Kidney (tissue), 14 donors: ENCODE measurements around the gene CCSER1. TPM values are rescaled to one million over a fixed set of nuclear protein-coding genes. Genes with fewer than 3 reads are reported as not detected.

Source experiments
- DNase-seq, 5 donors: peaks; one replicate each; pipeline ENCODE4 v3.0.0-alpha.2; 2013 to 2020
- FAIRE-seq: peaks from 2 replicates; lab custom pipeline; 2012; peaks lifted over from hg19 to GRCh38; lab: Jason Lieb, UNC
- H3K27ac ChIP-seq, 2 donors: one replicate each; pipeline ENCODE4 v1.7.0; 2013; ENCODE audit warnings: low read depth in 2 of 2, low read length in 2 of 2, inconsistent platforms in 1 of 2
- H3K27me3 ChIP-seq: one replicate; pipeline ENCODE4 v1.7.1; 2013; ENCODE audit warnings: low read length, inconsistent platforms; ENCODE audit not compliant: control insufficient read depth, insufficient read depth
- H3K36me3 ChIP-seq, 3 donors: one replicate each; pipeline versions ENCODE4 v1.7.0 to v1.7.1; 2013; ENCODE audit warnings: low read length in 3 of 3, control low read depth in 1 of 3, inconsistent platforms in 1 of 3; ENCODE audit not compliant: insufficient read depth in 3 of 3, control insufficient read depth in 2 of 3
- H3K4me1 ChIP-seq, 3 donors: one replicate each; pipeline versions ENCODE4 v1.7.0 to v1.7.1; 2013; ENCODE audit warnings: low read length in 3 of 3, inconsistent platforms in 1 of 3, low read depth in 1 of 3; ENCODE audit not compliant: control insufficient read depth in 2 of 3, insufficient read depth in 2 of 3
- H3K4me3 ChIP-seq, 3 donors: one replicate each; pipeline versions ENCODE4 v1.7.0 to v1.8.1; 2013; ENCODE audit warnings: low read length in 3 of 3, control low read depth in 1 of 3, inconsistent platforms in 1 of 3
- H3K9ac ChIP-seq, 3 donors: one replicate each; pipeline versions ENCODE4 v1.7.0 to v1.7.1; 2013; ENCODE audit warnings: low read length in 3 of 3, control low read depth in 1 of 3, inconsistent platforms in 1 of 3
- H3K9me3 ChIP-seq, 3 donors: one replicate each; pipeline versions ENCODE4 v1.7.0 to v1.7.1; 2013; ENCODE audit warnings: low read length in 3 of 3, control low read depth in 1 of 3, inconsistent platforms in 1 of 3; ENCODE audit not compliant: control insufficient read depth in 2 of 3, insufficient read depth in 1 of 3
- intact Hi-C: fragments of 100-400 bp; cut with DNase I; formaldehyde crosslinking; loops from one replicate; pipeline ENCODE4 v1.11.1; 2022
- polyA plus RNA-seq: library from polyadenylated mRNA; stranded (reverse); fragments of 350-450 nt; fragmentation: Illumina TruSeq; extraction: RNeasy Lipid Tissue Mini Kit (QIAGEN cat#74804); gene quantifications from one replicate; pipeline ENCODE4 v1.2.3, GENCODE V29; 2014; ENCODE audit warnings: low read depth, low replicate concordance; ENCODE audit not compliant: insufficient read depth
- total RNA-seq: library from RNA; stranded (reverse); fragmentation: NEBNext Ultra II Directional; extraction: Animal tissue kit (Norgen Biotek cat#: 25700); gene quantifications from one replicate; pipeline ENCODE4 v1.2.1, GENCODE V29; 2021
- TF ChIP-seq, protein P1 (sequence below): IDR thresholded peaks from 3 replicates; pipeline ENCODE4 v1.5.1; 2012; ENCODE audit warnings: mild to moderate bottlenecking, moderate library complexity, borderline replicate concordance; ENCODE audit not compliant: insufficient read depth; ENCODE audit errors: extremely low read depth
- donor health status: control.
- donor health status: control.
- donor health status: control.
- donor health status: control.
- donor health status: control.
- donor health status: DM: yes; HTN: yes; CAD: no.
- donor health status: Normal renal cell carcinoma (clear cell type).

The CCSER1 gene
- total and polyA plus RNA-seq, 2 donors from 2014 or later = 4.2 to 26.8 TPM

- no peak for FAIRE-seq
- H3K4me3 ChIP-seq = no peak overlapping the region
- no peak for DNase-seq
- H3K9ac ChIP-seq = no peak overlapping the region
- intact Hi-C loops = no loop called here
- no peaks in the 10 kb centered on the region for H3K9me3 ChIP-seq
- TF ChIP-seq, protein P1, sequence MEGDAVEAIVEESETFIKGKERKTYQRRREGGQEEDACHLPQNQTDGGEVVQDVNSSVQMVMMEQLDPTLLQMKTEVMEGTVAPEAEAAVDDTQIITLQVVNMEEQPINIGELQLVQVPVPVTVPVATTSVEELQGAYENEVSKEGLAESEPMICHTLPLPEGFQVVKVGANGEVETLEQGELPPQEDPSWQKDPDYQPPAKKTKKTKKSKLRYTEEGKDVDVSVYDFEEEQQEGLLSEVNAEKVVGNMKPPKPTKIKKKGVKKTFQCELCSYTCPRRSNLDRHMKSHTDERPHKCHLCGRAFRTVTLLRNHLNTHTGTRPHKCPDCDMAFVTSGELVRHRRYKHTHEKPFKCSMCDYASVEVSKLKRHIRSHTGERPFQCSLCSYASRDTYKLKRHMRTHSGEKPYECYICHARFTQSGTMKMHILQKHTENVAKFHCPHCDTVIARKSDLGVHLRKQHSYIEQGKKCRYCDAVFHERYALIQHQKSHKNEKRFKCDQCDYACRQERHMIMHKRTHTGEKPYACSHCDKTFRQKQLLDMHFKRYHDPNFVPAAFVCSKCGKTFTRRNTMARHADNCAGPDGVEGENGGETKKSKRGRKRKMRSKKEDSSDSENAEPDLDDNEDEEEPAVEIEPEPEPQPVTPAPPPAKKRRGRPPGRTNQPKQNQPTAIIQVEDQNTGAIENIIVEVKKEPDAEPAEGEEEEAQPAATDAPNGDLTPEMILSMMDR = no peak
- H3K36me3 ChIP-seq = no peaks in the 10 kb centered on the region
- no peaks in the 10 kb centered on the region for H3K4me1 ChIP-seq
- no peaks in the 10 kb centered on the region for H3K27me3 ChIP-seq
- H3K27ac ChIP-seq = no peak overlapping the region
These were observed 833.6 kb downstream of the CCSER1 start for GRCh38 chr4:90960840-90961239.

DNA sequence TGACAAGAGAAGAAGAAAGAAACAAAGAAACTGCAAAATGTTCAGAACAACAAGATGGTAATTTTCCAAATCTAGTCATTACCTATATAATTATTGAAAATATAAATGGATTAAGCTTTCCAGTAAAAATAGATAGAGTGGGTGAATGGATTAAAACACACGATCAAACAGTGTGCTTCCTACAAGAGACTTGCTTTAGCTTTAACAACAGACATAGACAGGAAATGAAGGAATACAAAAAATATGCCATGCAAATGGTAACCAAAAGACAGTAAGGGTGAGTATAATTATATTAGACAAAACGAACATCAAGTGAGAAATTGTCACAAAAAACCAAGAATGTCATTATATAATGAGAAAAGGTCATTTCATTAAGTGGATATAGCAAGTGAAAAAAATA, 842.8 kb downstream of the CCSER1 start:
- TF ChIP-seq, protein P1 = no peak
- no peak for DNase-seq
- no peak overlapping the region for H3K4me3 ChIP-seq
- H3K27me3 ChIP-seq = no peaks in the 10 kb centered on the region
- no peak overlapping the region for H3K27ac ChIP-seq
- no peaks in the 10 kb centered on the region for H3K4me1 ChIP-seq
- FAIRE-seq = no peak
- no peaks in the 10 kb centered on the region for H3K36me3 ChIP-seq
- peaks cover 0 to 3% (median 0%) of the 10 kb centered on the region in 3 donors for H3K9me3 ChIP-seq
- no peak overlapping the region for H3K9ac ChIP-seq
- intact Hi-C loops = no loop called here

DNA sequence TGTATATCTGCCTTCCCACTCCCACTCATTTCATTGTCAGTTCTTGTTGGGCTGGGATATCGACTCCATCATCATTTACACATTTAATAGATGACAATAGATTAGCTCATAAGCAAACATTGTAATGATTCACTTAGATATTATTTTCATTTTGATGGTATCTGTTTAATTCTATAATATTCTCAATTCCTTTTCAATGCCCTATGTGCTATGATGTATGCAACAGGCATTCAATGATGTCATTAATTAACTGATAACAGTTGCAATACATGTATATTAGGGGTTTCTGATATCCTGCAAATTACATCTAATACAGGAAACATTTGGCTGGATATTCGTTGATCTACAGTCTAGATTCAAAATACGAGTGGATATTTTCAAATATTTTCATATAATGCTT, 850.5 kb downstream of the CCSER1 start:
- Histone ChIP-seq H3K27ac (no peak overlapping the region), H3K4me1 (no peaks in the 10 kb centered on the region), H3K9me3 (no peaks in the 10 kb centered on the region), H3K36me3 (no peaks in the 10 kb centered on the region), H3K9ac (no peak overlapping the region), H3K27me3 (no peaks in the 10 kb centered on the region), H3K4me3 (no peak overlapping the region)
- DNase-seq = no peak
- intact Hi-C loops = no loop called here
- no peak for FAIRE-seq
- TF ChIP-seq, protein P1 = no peak

DNA sequence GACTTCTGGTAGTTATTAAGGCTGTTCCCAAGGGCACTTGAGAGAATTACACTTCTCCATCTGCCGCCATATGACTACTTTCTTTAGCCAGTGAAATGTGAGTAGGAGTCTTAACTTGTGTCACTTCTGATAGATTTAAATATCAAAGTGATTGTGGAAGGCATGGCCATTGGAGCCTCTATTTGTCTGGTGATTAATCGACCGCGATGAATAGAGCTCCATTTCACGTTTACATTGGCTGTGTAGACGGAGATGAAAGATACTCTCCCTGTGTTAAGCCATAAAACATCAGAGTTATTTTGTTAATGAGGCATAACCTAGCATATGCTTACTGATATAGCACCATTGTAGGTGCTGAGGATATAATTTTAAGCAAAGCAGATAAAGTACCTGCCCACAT, 852.4 kb downstream of the CCSER1 start:
- Histone ChIP-seq H3K4me3 (no peak overlapping the region), H3K4me1 (no peaks in the 10 kb centered on the region), H3K9ac (no peak overlapping the region), H3K27me3 (no peaks in the 10 kb centered on the region), H3K9me3 (no peaks in the 10 kb centered on the region), H3K27ac (no peak overlapping the region), H3K36me3 (no peaks in the 10 kb centered on the region)
- peak in 3 of 5 donors; percentile 53 to 86 (median 82) for DNase-seq
- intact Hi-C loops = no loop called here
- TF ChIP-seq, protein P1 = no peak
- FAIRE-seq = no peak
